ENCODE results near the gene PIPOX.
A peak's percentile ranks its signal among the peaks of the same experiment; 100 is the strongest.
"Not testable (repeated sequence)": the region's sequence is repeated elsewhere in the genome, so short reads cannot be mapped to it uniquely, and the experiment has no call there.

The PIPOX gene

DNA sequence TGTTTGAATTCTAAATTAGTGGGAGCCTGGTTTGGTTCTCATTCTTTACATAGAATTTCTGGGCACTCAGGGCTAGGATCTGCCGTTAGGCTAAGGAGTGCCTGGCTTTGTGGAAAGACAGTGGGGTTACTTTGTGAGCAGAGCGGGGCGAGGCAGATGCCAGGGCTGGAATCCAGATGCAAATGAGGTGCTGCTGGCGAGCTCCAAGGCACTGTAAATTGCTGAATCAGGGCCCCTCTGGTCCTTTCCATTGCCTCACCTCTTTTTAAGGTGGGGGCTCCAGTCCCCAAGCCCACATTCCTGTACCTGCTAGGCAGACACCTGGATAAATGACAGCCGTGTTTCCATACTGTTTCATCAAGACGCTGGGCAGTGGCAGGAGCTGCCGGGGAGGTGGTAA lies 33.8 kb downstream of the PIPOX start:
- DNase-seq: no peak

DNA sequence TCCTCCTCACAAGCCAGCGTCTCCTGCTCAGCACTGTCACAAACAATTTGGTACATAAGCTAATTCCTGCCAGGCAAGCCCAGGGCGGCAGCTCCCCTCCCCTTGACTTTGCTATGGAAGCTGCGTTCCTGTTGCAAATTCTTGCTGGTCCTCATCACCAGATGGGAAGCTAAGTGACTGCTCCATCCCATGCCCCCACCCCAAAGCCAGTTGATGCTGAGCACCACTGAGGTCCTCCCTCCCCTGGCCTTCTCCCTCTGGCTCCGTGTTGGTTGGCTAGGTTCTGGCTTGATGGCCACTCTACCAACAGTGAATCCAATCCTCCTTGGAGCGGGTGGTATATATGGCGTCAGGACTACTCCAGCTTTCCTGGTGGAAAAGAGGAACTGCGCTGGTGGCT lies 34.4 kb downstream of the PIPOX start:
- no peak for DNase-seq

DNA sequence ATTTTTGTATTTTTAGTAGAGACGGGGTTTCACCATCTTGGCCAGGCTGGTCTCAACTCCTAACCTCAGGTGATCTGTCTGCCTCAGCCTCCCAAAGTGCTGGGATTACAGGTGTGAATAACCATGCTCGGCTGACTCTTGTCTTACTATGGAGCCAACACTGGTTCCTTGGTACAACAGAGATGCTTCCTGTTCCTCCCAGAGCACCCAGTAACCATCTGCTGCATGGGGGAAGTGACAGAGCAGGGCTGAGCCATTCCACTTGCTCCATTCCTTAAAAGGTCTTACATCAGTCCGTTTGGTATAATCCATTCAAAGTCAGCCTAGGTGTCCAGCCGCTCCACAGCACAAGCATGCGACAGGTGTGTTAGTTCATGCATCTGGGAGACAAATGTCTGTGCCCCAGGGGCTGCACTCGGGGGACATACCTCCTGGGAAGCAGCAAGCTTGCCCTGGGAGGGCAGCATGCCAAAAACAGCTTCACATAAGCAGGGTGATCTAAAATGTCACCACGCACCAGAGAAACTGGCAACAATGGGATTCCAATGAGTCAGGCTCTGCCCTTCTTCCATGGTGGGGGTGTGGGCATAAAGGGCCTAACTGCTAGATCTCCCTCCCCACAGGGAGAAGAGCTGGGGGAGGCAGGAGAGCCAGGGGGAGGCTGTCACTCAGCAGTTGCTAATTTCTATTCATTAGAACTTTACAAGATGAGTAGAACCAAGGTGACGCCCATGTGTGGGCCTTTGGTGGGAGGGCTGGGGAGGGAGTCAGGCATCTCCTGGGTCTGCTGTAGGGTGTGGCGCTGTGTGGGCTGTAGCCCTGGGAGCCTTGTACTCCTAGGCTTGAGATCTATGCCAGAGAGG lies 35.5 kb downstream of the PIPOX start:
- no peak for DNase-seq

DNA sequence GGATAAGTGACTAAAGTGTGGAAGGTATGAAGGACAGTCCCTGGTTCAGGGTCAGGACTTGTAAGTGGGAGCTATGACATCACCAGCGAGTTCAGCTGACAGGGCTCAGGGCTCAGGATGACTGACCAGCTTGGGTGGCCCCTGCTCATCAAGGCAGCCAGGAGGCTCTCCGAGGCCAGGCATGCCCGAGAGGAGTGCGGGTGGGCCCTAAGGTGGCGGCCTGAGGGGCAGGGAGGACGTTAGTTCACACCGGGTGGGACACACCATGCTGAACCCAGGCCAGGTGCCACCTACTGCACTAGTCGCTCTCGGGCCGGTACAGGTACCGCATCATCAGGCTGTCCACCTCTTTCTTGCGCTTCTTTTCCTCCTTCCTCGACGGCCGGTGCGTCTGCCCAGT lies 36.5 kb downstream of the PIPOX start:
- DNase-seq: no peak

DNA sequence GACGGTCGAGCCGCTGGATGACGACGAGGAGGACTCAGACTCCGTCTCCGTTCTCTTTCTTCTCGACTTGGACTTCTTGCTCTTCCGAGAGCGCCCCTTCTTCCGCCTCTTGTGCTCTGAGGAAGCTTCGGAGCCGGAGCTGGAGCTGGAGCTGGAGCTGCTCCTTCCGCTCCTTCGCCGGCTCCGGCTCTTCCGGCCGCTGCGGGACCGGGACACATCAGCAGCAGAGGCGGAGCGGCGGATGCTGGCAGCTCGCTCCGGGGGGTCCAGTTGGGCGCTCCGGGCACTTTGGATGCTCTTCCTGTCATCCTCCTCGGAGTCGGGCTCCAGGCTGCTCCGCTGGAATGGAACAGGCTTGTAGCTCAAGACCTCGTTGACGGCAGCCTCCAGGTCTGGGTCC lies 36.9 kb downstream of the PIPOX start:
- no peak for DNase-seq

DNA sequence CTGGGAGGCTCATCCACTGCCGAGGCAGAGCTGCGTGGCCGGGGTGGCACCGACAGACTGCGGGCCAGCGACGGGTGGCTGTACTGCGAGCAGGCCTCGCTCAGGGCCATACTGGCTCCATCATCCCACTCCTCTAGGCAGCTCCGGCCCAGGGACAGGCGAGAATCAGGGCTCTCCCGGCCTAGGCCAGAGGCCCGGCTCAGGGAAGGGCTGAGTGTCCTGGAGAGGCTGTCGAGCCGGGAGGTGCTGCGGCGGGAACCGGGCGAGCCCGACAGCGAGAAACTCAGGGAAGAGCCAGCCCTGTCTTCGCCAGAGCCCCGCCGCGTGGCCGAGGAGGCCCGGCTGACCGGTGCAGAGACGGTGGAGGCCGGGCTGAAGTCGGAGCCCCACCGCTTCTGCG lies 37.4 kb downstream of the PIPOX start:
- no peak for DNase-seq

DNA sequence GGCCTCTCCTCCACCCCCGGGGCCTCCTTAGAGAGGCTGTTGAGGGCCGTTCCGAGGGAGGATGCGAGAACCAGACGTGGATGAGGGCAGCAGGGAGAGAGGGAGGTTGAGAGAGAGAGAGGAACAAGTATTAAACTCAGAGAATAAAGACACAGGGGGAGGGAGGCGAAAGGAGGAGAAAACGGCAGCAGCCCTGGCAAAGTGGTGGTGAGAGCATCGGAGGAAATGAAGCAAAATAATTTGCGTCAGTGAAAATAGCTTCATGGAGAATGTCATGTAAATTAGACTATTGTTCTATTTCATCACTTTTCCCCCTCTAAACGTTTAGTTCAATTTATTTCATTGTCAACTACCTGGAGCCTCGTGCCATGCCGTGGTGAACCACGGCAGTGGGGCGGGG lies 38.0 kb downstream of the PIPOX start:
- DNase-seq: no peak

DNA sequence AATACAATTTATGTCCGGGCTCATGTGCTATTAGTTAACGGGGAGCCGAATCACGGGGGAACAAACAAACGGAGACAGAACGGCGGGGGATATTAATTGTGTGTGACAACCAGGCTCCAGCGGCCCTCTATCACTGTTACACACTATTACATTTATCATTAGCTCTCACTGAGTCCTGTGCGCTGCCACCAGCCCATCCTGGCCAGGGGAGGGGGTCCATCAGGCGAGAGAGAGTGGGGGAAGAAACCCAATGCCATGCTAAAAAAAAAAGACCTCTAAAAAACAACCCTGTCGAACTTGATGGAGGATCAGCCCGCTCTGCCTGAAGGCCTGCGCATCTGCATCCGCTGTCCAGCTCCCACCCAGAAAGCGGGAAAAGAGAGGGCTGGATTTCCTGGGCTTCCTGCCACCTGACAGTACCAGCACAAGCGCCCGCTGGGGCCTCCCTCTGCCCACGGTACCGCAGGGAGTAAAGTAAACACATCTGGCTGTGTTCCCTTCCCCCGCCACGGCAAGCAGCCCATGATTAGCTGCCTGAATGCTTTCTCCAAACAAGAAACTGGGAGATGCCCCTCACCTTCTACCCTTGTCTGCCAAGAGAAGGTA lies 41.7 kb downstream of the PIPOX start:
- peak; percentile 80 for DNase-seq

DNA sequence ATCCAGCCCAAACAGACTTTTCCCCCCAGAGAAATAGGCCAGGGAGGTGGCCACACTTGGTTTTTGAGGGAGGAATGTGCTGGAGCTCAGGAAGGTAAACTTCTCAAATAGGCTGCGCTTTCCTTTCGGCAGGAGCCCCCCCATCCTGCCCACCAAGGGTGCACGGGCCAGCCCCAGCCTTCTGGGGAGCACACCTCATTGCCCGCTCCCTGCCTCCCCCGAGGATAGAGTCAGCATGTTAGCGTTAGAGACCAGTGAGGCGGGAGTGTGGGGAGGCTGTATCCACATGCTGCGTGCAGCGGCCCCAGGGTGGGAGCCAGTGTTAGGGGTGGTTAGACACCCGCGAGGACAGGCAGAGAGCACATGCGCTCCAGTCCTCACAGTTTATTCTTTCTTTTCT lies 42.3 kb downstream of the PIPOX start:
- DNase-seq: no peak

DNA sequence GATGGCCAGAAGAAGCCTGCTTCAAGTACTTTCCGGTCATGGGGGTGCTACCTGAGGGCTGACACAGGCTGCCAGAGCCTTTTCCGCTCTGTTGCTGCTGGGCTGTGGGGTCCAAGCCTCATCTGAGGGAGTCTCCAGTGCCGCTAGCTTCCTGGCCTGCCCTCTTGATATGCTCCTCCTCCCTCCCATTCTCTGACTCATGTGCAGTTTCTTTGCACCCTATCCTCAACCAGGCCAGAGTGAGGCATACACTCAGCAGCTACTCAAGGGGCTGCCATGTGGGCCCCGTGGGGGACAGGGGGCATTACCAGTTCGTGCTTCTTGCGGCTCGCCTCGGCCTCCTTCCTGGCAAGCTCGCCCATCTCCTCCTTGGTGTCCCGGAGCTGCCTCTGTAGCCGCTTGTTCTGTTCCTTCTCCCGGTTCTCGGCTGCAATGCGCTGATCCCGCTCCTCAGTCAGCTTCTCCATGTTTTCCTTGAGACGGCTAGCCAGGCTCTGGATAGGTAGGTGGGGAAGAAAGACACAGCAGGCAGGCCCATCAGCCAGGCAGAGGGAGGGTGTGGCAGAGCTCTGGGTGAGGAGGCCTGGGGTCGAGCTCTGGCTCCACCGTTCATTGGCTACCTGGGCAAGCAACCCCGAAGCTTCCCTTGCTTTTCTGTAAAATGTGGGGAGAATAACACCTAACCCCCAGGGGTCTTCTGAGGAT lies 43.8 kb downstream of the PIPOX start:
- DNase-seq: no peak

DNA sequence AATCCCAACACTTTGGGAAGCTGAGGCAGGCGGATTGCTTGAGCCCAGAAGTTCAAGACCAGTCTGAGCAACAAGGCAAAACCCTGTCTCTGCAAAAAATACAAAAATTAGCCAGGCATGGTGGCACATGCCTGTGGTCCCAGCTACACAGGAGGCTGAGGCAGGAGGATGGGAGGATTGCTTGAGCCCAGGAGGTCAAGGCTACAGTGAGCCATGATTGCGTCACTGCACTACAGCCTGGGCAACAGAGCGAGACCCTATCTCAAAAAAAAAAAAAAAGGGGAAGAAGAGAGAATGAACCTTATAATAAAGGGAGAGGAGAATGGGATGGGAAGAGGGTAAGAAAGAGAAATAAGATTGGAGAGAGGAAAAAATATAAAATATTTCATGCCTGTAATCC lies 45.8 kb downstream of the PIPOX start:
- not testable (repeated sequence) for DNase-seq

DNA sequence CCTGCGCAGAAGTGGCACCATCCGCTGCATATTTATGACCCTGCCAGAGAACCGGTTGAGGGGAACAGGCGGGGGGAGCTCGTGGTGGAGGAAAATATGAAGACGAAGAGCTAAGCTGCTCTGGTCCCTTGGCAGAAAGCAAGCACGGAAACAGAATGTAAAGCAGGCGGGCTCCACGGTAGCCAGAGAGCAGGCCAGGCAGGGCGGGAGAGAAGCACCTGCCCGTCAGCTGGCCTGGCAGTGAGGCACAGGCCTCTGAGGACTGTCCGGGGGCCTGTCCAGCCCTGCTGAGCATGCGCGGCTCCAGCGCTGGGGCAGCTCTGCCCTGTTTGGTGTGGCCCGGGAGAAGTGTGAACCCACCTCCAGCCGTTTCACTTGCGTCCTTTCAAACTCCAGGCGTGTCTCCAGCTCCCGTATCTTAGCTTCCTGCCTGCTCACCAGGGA lies 46.7 kb downstream of the PIPOX start:
- DNase-seq: no peak

DNA sequence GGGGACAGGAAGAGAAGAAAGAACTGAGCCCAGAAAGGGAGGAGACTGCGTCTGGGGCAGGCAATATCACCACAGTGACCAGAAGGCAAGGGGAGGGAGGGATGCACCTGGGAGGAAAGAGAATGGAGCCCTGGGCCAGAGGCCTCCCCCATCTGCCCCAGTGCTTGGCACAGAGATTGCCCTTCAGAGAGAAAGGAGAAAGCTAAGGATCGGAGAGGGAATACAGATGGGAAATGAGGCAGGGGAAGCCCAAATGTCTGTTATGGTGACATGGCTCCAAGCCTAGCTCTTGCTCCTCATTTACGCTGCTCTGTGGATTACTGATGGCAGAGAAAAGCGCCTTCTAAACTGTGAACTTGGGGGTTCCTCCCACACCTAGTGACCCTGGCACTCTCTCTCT lies 47.2 kb downstream of the PIPOX start:
- no peak for DNase-seq

DNA sequence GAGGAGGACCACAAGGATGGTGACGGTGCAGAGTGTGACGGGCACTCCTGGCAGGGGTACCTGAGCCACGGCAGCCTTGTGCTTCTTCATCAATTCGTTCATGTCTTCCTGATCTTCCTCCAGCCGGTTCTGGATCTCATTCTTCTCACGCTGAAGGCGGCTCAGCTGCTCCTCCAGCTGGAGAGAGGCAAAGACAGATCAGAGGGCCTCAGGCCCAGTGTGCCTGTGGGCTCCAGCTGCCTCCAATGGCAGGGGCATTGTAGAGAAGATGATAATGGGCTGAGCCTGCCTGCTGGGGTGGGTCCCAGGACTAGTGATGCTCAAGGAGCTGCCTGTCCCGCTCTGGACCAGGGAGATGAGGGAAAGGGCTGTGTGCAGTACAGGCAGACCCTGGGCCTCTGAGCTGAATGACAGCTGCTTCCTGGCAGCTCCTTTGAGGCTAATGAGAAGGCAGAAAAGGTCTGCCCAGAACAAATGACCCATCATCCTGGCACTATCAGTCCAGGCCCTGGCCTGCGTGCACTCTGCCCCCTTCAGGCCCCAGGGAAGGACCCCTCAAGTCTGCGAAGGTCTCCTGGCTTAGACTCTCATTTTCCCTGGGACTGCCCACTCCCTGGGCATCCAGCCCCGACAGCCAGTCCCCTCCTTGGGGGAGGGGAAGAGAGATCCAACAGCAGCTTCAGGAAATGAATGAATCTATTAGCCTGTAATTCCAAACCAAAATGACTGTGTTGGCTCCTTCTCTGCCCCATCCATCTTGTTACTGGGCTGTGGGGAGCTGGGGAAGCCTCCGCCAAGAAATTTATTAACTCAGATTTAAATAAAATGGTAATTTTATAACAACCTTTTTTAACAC lies 48.0 kb downstream of the PIPOX start:
- DNase-seq: no peak

DNA sequence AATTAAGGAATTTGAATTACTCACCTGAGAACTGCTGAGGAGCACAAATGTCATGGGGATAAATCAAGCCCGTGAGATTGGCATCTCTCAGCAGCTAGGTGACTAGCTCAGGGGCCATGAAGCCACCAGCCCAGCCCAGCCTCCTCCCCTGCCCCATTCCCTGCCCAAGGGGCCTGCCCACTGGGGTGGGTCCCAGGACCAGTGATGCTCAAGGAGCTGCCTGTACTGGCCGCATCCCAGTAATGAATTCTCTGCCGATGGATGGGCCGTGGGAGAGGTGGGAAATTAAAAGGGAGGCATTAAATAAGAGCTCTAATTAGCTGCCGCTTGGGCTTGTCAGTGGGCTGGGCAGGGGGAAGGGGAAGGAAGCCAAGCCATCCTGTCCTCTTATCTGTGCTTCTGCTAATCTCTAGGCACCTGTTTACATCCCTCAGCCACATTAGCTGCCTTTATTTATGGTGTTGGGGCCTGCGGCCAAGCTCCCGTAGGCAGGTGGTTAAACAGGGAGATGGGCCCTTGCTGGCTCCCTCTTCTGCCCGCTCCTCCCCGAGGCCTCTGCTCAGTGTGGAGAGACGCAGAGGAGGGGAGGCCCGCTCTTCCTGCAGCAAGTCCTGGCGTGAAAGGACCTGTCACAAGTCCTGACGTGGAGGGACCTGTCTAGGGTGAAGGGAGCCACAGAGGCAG lies 48.8 kb downstream of the PIPOX start:
- DNase-seq: peak; percentile 91

DNA sequence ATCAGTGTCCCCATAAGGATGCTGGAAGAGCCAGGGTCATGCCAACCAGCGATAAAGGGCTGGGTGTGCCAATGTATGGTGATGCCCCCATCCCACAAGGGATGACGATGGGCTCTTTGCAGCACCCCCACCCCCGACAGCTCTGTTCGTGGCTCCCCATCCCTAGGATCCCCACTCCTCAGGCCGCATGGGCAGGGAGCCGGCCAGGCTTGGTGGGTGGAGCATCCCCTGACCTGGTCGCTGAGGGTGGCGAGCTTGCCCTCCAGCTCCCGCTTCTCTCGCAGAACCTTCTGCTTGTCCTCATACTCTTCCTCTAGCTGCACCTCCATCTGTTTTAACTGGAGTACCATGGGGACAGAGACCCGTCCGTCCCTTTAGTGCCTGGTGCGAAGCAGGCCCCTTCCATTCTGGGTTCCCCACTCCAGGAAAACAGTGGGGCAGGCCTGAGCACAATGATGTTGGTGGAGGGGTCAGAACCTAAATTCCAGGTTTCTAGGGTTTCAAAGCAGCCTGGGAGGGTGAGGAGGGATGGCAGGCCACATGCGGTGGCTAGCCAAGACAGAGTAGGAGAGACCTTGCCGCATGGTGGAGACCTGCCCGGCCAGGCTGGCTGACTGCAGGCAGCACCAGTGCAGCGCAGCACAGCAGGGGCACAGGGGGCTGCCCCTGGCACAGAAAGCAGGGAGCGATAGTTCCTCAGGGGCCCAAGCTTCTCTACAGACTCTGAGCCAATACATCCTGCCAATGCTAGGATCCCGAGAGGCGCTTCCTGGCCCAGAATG lies 50.3 kb downstream of the PIPOX start:
- DNase-seq: no peak

DNA sequence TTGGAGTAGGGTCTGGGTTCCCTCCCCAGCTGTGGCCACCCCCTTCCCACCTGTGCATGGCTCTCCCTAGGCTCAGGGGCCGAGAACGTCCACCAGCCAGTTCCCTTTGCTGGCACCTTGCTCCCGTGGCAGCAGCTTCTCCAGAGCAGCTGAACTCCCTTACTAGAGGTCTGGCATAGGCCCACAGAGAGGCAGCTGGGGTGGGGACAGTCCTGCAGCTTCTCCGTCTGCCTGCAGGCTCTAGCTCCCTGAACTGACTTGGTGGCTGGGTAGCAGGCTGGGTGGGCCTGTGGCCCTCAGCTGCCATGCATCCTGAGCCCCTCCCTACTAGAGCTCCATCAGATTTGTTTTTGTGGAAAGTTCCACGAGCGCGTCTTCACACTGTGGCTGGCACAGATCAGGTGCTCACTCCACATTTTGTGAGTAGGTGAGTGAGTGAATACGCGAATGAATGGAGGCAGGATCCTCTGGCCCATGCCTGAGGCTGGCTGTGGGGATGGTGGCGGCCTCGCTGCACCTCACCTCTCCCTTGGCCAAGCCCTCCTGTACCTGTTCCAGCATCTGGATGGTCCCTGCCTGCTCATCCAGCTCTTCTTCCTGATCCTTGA lies 51.3 kb downstream of the PIPOX start:
- DNase-seq: no peak

DNA sequence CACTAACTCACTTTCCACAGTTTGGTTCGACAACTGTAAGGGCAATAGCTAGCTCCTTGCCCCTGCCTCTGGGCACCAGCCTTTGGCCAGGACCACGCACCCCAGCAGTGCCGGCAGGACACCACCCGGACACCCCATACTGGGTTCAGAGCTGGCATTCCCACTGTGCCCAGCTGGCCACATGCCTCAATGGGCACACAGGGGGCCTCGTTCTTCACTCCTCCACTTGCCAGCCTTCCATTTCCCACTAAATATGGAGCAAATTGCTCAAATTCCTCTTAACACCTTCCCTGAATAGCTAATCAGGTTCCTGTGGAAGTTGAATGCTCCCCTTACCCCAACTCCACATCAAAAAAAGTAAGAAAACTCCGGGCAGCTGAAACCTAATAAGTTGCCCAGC lies 52.5 kb downstream of the PIPOX start:
- DNase-seq: no peak

DNA sequence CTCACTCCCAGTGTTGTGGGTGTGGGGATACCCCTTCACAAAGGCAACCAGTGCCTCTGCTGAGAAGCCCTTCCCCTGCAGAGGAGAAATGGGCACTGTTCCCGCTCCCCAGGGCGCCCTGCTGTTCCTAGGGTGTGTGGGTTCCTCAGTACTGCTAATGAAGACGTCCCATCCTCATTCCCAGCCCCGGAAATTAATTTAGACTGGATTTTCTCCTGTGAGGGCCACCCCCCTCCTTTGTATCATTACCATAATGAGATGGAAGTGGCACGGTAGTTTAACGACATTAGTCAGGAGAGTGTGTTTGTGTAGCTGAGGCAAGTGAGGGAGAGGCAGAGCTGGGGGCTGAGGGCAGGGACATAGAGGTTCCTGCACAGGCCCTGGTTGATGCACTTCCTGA lies 53.2 kb downstream of the PIPOX start:
- DNase-seq: no peak

DNA sequence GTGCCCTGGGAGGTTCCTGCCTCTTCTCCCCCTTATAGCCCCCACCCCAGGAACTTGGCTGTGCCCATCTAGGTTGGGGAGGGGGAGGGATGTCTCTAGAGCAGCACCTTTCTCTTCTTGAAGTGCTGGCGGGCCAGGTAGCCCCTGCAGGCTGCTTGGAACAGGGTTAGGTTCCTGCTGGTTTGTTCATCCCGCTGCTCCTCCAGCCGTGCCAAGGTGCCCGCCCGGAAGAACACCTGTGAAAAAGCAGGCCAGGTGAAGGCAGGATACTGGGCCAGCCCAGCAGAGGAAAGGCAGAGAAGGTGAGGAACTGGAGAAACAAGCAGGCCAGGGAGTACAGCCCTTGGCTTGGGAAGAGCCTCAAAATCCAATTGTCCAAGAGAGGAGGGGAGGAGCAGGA lies 56.6 kb downstream of the PIPOX start:
- no peak for DNase-seq

DNA sequence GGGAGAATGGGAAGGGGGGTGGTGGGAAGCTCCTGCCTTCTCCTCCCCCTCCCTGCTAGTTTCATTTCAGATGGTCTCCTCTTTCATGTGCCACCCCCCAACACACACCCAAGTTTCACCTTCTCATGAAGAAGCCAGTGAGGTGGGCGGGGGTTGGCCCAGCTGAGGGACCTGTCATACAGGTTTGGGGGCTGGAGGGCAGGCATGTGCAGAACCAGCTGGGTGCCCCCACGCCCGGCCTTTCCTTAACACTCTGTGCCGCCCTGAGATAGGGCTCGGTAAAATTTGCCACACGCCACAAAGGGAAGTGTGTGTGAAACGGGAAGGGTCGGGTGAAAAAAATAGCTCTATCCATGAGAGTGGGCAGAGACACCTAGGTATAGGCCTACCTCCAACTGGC lies 57.4 kb downstream of the PIPOX start:
- no peak for DNase-seq

Measured in NCI-H1105 (cell line).